ENCODE results near the gene KATNA1.
"Not testable (repeated sequence)": the region's sequence is repeated elsewhere in the genome, so short reads cannot be mapped to it uniquely, and the experiment has no call there.

The KATNA1 gene

DNA sequence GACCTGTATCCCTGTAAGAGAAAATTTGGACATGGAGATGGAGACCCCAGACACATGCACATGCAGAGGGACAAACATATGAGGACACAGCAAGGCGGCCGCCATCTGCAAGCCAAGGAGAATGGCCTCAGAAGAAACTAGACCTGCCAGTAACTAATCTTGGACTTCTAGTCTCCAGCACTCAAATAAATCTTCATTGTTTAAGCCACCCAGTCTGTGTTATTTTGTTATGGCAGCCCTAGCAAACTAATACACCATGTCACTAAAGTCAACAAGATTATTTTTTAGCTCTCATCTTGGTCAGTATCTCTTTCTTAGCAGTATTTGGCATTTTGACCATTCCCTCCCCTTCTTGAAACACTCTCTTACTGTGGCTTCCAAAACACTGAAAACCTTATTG lies 42.7 kb upstream of the KATNA1 start:
- Histone ChIP-seq H3K36me3 (ENCODE audit: low read depth) (peaks cover 40% of the 10 kb centered on the region), H3K4me1 (ENCODE audit: insufficient read depth, poor library complexity, severe bottlenecking) (no peaks in the 10 kb centered on the region), H3K9me3 (ENCODE audit: severe bottlenecking) (no peaks in the 10 kb centered on the region), H3K27me3 (ENCODE audit: insufficient read depth, poor library complexity, severe bottlenecking) (no peaks in the 10 kb centered on the region), H3K27ac (ENCODE audit: poor library complexity, severe bottlenecking) (no peak overlapping the region), H3K4me3 (ENCODE audit: severe bottlenecking) (no peak overlapping the region)
- no peak for TF ChIP-seq CTCF (IDR thresholded peaks at IDR 0.05; ENCODE audit: poor library complexity, severe bottlenecking)
- DNase-seq (ENCODE audit: low spot score), result no peak
- ATAC-seq (ENCODE audit: low read depth), result no peak

DNA sequence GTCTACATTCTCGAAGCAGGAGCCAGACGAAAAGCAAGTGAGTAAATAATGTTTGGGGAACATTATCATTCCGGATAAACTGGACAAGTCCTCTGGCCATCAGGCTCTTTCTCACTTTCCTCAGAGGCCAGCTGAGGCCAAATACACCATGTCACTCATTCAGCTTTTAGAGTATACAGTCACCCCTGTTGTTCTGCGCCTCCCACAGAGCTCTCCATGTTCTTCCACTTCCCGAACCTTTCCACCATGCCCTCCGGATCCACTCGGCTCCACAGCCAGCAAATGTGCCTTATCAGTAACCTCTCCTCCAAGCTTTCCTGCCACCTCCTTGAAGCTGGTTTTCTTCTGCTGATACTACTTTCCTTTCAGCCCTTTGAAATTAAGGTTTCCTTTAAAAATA lies 37.7 kb upstream of the KATNA1 start:
- ATAC-seq (ENCODE audit: low read depth), result no peak
- Histone ChIP-seq H3K9me3 (ENCODE audit: severe bottlenecking) (no peaks in the 10 kb centered on the region), H3K36me3 (ENCODE audit: low read depth) (peaks cover 31% of the 10 kb centered on the region)

GRCh38 chr6:149683256-149683859 lies 34.8 kb upstream of the KATNA1 start:
- no peak overlapping the region for H3K4me3 ChIP-seq (ENCODE audit: severe bottlenecking)
- H3K9me3 ChIP-seq (ENCODE audit: severe bottlenecking), result no peaks in the 10 kb centered on the region
- ATAC-seq (ENCODE audit: low read depth), result no peak
- H3K27ac ChIP-seq (ENCODE audit: poor library complexity, severe bottlenecking), result no peak overlapping the region
- no peaks in the 10 kb centered on the region for H3K27me3 ChIP-seq (ENCODE audit: insufficient read depth, poor library complexity, severe bottlenecking)
- no peaks in the 10 kb centered on the region for H3K4me1 ChIP-seq (ENCODE audit: insufficient read depth, poor library complexity, severe bottlenecking)
- peaks cover 56% of the 10 kb centered on the region for H3K36me3 ChIP-seq (ENCODE audit: low read depth)
- DNase-seq (ENCODE audit: low spot score), result no peak
- no peak for TF ChIP-seq CTCF (IDR thresholded peaks at IDR 0.05; ENCODE audit: poor library complexity, severe bottlenecking)

More for the DNA sequence above, 37.7 kb upstream of the KATNA1 start:
- Histone ChIP-seq H3K4me1 (ENCODE audit: insufficient read depth, poor library complexity, severe bottlenecking) (no peaks in the 10 kb centered on the region), H3K4me3 (ENCODE audit: severe bottlenecking) (no peak overlapping the region), H3K27me3 (ENCODE audit: insufficient read depth, poor library complexity, severe bottlenecking) (no peaks in the 10 kb centered on the region), H3K27ac (ENCODE audit: poor library complexity, severe bottlenecking) (no peak overlapping the region)
- DNase-seq (ENCODE audit: low spot score), result no peak
- no peak for TF ChIP-seq CTCF (IDR thresholded peaks at IDR 0.05; ENCODE audit: poor library complexity, severe bottlenecking)

GRCh38 chr6:149681845-149682244 lies 33.3 kb upstream of the KATNA1 start:
- H3K36me3 ChIP-seq (ENCODE audit: low read depth), result peaks cover 66% of the 10 kb centered on the region
- H3K27ac ChIP-seq (ENCODE audit: poor library complexity, severe bottlenecking); H3K4me1 ChIP-seq (ENCODE audit: insufficient read depth, poor library complexity, severe bottlenecking); ATAC-seq (ENCODE audit: low read depth); H3K9me3 ChIP-seq (ENCODE audit: severe bottlenecking); DNase-seq (ENCODE audit: low spot score); H3K4me3 ChIP-seq (ENCODE audit: severe bottlenecking); H3K27me3 ChIP-seq (ENCODE audit: insufficient read depth, poor library complexity, severe bottlenecking): not testable (repeated sequence)

- no peak for ATAC-seq (ENCODE audit: low read depth)
- TF ChIP-seq CTCF (IDR thresholded peaks at IDR 0.05; ENCODE audit: poor library complexity, severe bottlenecking), result no peak
- no peaks in the 10 kb centered on the region for H3K27me3 ChIP-seq (ENCODE audit: insufficient read depth, poor library complexity, severe bottlenecking)
- H3K4me3 ChIP-seq (ENCODE audit: severe bottlenecking), result no peak overlapping the region
- no peak for DNase-seq (ENCODE audit: low spot score)
- H3K36me3 ChIP-seq (ENCODE audit: low read depth), result peaks cover 72% of the 10 kb centered on the region
- no peak overlapping the region for H3K27ac ChIP-seq (ENCODE audit: poor library complexity, severe bottlenecking)
- H3K4me1 ChIP-seq (ENCODE audit: insufficient read depth, poor library complexity, severe bottlenecking), result no peaks in the 10 kb centered on the region
- H3K9me3 ChIP-seq (ENCODE audit: severe bottlenecking), result no peaks in the 10 kb centered on the region
These were observed 32.7 kb upstream of the KATNA1 start for GRCh38 chr6:149681209-149681608.
